Keratinocyte (primary cell): ENCODE data around the gene RNPEPL1. TPM values are rescaled to one million over a fixed set of nuclear protein-coding genes. Genes with fewer than 3 reads are reported as not detected.

ENCODE experiments used
- DNase-seq: peaks from one replicate; pipeline ENCODE4 v3.0.0-alpha.2; 2011; ENCODE audit warnings: low read depth, missing footprints, low spot score
- FAIRE-seq: peaks from 2 replicates; lab custom pipeline; 2011; peaks lifted over from hg19 to GRCh38; lab: Jason Lieb, UNC
- H2AFZ ChIP-seq: 2 replicates; pipeline ENCODE4 v1.6.0; 2012; ENCODE audit warnings: low read length, control low read depth, inconsistent platforms; ENCODE audit not compliant: control insufficient read depth
- H3K27ac ChIP-seq: 2 replicates; pipeline ENCODE4 v1.5.1; 2011; ENCODE audit warnings: low read length; ENCODE audit not compliant: control insufficient read depth, insufficient read depth
- H3K27me3 ChIP-seq: 3 replicates; pipeline ENCODE4 v1.6.0; 2011; ENCODE audit warnings: low read length; ENCODE audit not compliant: control insufficient read depth, insufficient read depth; ENCODE audit errors: extremely low read depth
- H3K36me3 ChIP-seq, 2 experiments: 2 replicates in 1 of 2; 3 replicates in 1 of 2; pipeline ENCODE4 v1.5.1; 2011; ENCODE audit warnings: low read length in 2 of 2, mild to moderate bottlenecking in 1 of 2; ENCODE audit not compliant: control insufficient read depth in 2 of 2, insufficient read depth in 2 of 2; ENCODE audit errors: extremely low read depth in 1 of 2
- H3K4me1 ChIP-seq: 3 replicates; pipeline ENCODE4 v1.5.1; 2011; ENCODE audit warnings: low read length; ENCODE audit not compliant: control insufficient read depth, insufficient read depth; ENCODE audit errors: extremely low read depth
- H3K4me2 ChIP-seq: 3 replicates; pipeline ENCODE4 v1.6.0; 2011; ENCODE audit warnings: low read depth, low read length; ENCODE audit not compliant: control insufficient read depth, insufficient read depth; ENCODE audit errors: extremely low read depth
- H3K4me3 ChIP-seq, 3 experiments: fragments of 200-600 bp in 1 of 3; sonication (generic) in 1 of 3; 2 replicates in 2 of 3; 3 replicates in 1 of 3; pipeline ENCODE4 v1.5.1; 2011 to 2016; ENCODE audit warnings: low read length in 3 of 3, mild to moderate bottlenecking in 3 of 3, control low read depth in 2 of 3, inconsistent platforms in 1 of 3, low read depth in 1 of 3, mixed read lengths in 1 of 3, mixed run types in 1 of 3, moderate library complexity in 1 of 3; ENCODE audit not compliant: control insufficient read depth in 2 of 3, insufficient read depth in 2 of 3; ENCODE audit errors: extremely low read depth in 1 of 3
- H3K79me2 ChIP-seq: 2 replicates; pipeline ENCODE4 v1.6.0; 2012; ENCODE audit warnings: low read length; ENCODE audit not compliant: control insufficient read depth, insufficient read depth
- H3K9ac ChIP-seq: 3 replicates; pipeline ENCODE4 v1.6.0; 2011; ENCODE audit warnings: low read length; ENCODE audit not compliant: control insufficient read depth, insufficient read depth; ENCODE audit errors: extremely low read depth
- H3K9me1 ChIP-seq: 3 replicates; pipeline ENCODE4 v1.6.0; 2011; ENCODE audit warnings: low read length; ENCODE audit not compliant: control insufficient read depth, insufficient read depth; ENCODE audit errors: extremely low read depth
- H3K9me3 ChIP-seq: 2 replicates; pipeline ENCODE4 v1.5.1; 2012; ENCODE audit warnings: low read depth, low read length; ENCODE audit not compliant: control insufficient read depth
- H4K20me1 ChIP-seq: 3 replicates; pipeline ENCODE4 v1.6.0; 2011; ENCODE audit warnings: low read length; ENCODE audit not compliant: control insufficient read depth, insufficient read depth; ENCODE audit errors: extremely low read depth
- EZH2 ChIP-seq: IDR thresholded peaks from one replicate; pipeline ENCODE4 v1.6.1; 2012; ENCODE audit warnings: inconsistent platforms, mild to moderate bottlenecking, low read length, moderate library complexity
- dilution Hi-C: fragments of 300-500 bp; cut with MboI; formaldehyde crosslinking; loops from one replicate; pipeline ENCODE4 v1.7.0; 2020; ENCODE audit warnings: low sequenced_read_pairs; ENCODE audit not compliant: extremely low pct_ligation_motif_present
- polyA plus RNA-seq, 5 experiments: library from polyadenylated mRNA; depleted of rRNA in 3 of 5; stranded (reverse) in 3 of 5; stranded (forward) in 1 of 5; unstranded in 1 of 5; fragments of >200 nt; gene quantifications; 1 replicate in 1 of 5; 2 replicates in 3 of 5; 3 replicates in 1 of 5; pipeline versions ENCODE4 v1.2.1 to v1.2.3, GENCODE V29; 2011 to 2012; ENCODE audit warnings: missing spikeins in 2 of 5, low read depth in 1 of 5, low replicate concordance in 1 of 5
- TF ChIP-seq, protein P1 (sequence below), 3 experiments: IDR thresholded peaks in 1 of 3; conservative IDR thresholded peaks in 1 of 3; optimal IDR thresholded peaks in 1 of 3; 2 replicates in 2 of 3; 3 replicates in 1 of 3; pipeline versions ENCODE3 to v1.5.1; 2011; ENCODE audit warnings: low read length in 3 of 3, mild to moderate bottlenecking in 3 of 3, moderate library complexity in 2 of 3, control low read depth in 1 of 3, inconsistent platforms in 1 of 3; ENCODE audit not compliant: insufficient read depth in 2 of 3; ENCODE audit errors: extremely low read depth in 1 of 3

The RNPEPL1 gene
- polyA plus RNA-seq, 1 donor (not counting 4 experiments of a cell fraction or from before 2014, with no cell fraction given) = 3.7 TPM

DNA sequence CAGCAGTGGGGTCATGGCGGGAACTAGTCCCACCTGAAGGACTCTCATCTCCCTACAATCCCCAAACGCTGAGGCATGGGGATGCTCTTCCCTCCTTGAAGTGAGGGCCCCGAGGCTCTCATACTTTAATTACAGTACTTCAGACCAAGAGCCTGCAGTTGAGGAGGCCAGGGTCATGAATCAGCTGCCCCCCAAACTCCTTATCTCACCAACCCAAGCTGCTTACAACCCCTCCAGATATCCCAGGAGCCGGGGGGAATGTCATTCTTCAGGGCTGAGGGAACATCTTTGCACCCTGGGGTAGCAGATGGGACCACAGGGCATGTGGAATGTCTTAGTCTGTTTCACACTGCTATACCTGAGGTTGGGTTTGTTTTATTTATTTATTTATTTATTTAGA, 15.5 kb downstream of the RNPEPL1 start:
- no peak for FAIRE-seq
- Histone ChIP-seq H3K9ac (no peak overlapping the region), H3K79me2 (peaks cover 52% of the 10 kb centered on the region), H4K20me1 (peaks cover 24% of the 10 kb centered on the region), H3K36me3 (peaks cover 0 to 6% of the 10 kb centered on the region in 2 experiments), H3K4me2 (no peak overlapping the region), H3K4me3 (no peak overlapping the region), H3K9me1 (peaks cover 11% of the 10 kb centered on the region), H3K9me3 (no peaks in the 10 kb centered on the region), H3K27me3 (no peaks in the 10 kb centered on the region), H3K4me1 (peaks cover 53% of the 10 kb centered on the region), H2AFZ (no peak overlapping the region), H3K27ac (no peak overlapping the region)
- TF ChIP-seq, protein P1, sequence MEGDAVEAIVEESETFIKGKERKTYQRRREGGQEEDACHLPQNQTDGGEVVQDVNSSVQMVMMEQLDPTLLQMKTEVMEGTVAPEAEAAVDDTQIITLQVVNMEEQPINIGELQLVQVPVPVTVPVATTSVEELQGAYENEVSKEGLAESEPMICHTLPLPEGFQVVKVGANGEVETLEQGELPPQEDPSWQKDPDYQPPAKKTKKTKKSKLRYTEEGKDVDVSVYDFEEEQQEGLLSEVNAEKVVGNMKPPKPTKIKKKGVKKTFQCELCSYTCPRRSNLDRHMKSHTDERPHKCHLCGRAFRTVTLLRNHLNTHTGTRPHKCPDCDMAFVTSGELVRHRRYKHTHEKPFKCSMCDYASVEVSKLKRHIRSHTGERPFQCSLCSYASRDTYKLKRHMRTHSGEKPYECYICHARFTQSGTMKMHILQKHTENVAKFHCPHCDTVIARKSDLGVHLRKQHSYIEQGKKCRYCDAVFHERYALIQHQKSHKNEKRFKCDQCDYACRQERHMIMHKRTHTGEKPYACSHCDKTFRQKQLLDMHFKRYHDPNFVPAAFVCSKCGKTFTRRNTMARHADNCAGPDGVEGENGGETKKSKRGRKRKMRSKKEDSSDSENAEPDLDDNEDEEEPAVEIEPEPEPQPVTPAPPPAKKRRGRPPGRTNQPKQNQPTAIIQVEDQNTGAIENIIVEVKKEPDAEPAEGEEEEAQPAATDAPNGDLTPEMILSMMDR (optimal IDR thresholded peaks at IDR 0.05 in 1 of 3, IDR thresholded peaks at IDR 0.05 in 1 of 3, conservative IDR thresholded peaks at IDR 0.05 in 1 of 3; ENCODE audit: extremely low read depth in 1 of 3, insufficient read depth in 2 of 3, low read length in 3 of 3) = no peak
- no peak for TF ChIP-seq EZH2
- no peak for DNase-seq
- dilution Hi-C loops = no loop called here

DNA sequence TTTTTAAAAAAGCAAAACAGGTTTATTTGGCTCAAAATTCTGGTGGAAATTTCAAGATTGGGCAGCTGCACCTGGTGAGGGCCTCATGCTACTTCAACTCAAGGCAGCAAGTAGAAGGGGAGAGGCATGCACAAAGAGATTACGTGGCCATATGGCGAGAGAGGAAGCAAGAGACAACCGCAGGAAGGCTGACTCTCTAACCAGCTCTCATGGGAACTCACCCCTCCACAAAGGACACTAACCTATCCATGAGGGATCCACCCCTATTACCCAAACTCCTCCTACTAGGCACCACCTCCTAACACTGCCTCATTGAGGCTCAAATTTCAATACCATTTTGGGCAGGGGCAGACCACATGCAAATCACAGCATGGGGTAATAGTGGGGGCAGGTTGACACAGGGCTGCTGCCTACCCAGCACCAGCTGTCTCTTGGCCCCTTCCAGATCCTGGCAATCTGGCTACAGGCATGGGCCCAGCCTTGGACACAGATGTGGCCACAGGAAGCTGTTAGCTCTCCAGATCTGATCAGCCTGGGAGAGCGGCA, 16.3 kb downstream of the RNPEPL1 start:
- Histone ChIP-seq H3K4me3 (peak overlapping the region in 2 of 3 experiments; percentile 85 to 87), H4K20me1 (peaks cover 23% of the 10 kb centered on the region), H3K79me2 (peaks cover 54% of the 10 kb centered on the region), H3K9ac (peak overlapping the region; percentile 89), H3K36me3 (peaks cover 0 to 6% of the 10 kb centered on the region in 2 experiments), H3K9me3 (no peaks in the 10 kb centered on the region), H3K4me2 (peak overlapping the region; percentile 69), H3K4me1 (peaks cover 46% of the 10 kb centered on the region), H3K9me1 (peaks cover 7% of the 10 kb centered on the region), H3K27ac (peak overlapping the region; percentile 82), H2AFZ (no peak overlapping the region), H3K27me3 (no peaks in the 10 kb centered on the region)
- FAIRE-seq (no peak), DNase-seq (no peak)
- TF ChIP-seq, protein P1 (optimal IDR thresholded peaks at IDR 0.05 in 1 of 3, IDR thresholded peaks at IDR 0.05 in 1 of 3, conservative IDR thresholded peaks at IDR 0.05 in 1 of 3; ENCODE audit: extremely low read depth in 1 of 3, insufficient read depth in 2 of 3, low read length in 3 of 3) = no peak
- no peak for TF ChIP-seq EZH2
- dilution Hi-C loops = no loop called here
